Coronary artery (tissue), 2 donors: ENCODE measurements around the gene PNPLA2.

ENCODE experiments used
- DNase-seq: peaks from one replicate; pipeline ENCODE4 v3.0.0-alpha.2; 2017; ENCODE audit warnings: low spot score
- H3K27ac ChIP-seq, 2 donors: fragments of 200-600 bp; sonication (generic); one replicate each; pipeline ENCODE4 v1.5.1; 2016 to 2019
- H3K4me3 ChIP-seq: fragments of 200-600 bp; sonication (generic); 2 replicates; pipeline ENCODE4 v1.5.1; 2016; ENCODE audit warnings: mild to moderate bottlenecking, moderate library complexity
- TF ChIP-seq, protein P1 (sequence below): fragments of 200-600 bp; sonication (generic); IDR thresholded peaks from one replicate; pipeline ENCODE4 v1.5.1; 2019; ENCODE audit warnings: antibody characterized with exemption

Gene PNPLA2

DNA sequence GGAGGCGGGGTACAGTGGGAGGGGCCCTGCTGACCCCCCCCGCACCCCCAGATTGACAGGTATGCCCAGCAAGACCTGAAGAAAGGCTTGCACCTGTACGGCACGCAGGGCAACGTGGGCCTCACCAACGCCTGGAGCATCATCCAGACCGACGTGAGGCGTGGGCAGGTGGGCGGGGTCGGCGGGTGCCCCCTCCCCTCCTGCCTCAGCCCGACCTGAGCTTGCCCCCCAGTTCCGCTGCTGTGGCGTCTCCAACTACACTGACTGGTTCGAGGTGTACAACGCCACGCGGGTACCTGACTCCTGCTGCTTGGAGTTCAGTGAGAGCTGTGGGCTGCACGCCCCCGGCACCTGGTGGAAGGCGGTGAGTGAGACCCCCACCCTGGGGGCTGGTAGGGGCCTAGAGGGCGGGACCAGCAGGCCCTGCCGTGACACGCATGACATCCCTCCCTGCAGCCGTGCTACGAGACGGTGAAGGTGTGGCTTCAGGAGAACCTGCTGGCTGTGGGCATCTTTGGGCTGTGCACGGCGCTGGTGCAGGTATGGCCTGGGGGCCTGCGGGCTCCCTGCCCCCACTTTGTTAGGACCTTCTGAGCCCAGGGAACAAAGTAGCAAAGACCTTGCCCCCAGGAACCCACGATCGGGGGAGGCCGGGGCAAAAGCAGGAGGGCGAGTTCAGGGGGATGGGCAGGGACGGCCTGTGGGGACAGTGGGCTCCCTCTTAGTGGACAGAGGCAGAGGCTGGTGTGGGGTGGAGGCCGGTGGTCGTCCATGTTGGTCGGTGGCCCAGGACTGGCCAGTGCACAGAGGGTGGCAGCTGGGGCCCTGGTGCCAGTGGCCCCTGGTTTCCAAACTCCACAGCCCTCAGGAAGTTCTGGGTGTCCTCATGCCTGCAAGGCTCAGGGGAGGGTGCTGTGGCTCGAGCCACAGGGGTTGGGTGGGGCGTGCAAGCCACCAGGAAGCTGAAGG, 47.0 kb downstream of the PNPLA2 start:
- TF ChIP-seq, protein P1, sequence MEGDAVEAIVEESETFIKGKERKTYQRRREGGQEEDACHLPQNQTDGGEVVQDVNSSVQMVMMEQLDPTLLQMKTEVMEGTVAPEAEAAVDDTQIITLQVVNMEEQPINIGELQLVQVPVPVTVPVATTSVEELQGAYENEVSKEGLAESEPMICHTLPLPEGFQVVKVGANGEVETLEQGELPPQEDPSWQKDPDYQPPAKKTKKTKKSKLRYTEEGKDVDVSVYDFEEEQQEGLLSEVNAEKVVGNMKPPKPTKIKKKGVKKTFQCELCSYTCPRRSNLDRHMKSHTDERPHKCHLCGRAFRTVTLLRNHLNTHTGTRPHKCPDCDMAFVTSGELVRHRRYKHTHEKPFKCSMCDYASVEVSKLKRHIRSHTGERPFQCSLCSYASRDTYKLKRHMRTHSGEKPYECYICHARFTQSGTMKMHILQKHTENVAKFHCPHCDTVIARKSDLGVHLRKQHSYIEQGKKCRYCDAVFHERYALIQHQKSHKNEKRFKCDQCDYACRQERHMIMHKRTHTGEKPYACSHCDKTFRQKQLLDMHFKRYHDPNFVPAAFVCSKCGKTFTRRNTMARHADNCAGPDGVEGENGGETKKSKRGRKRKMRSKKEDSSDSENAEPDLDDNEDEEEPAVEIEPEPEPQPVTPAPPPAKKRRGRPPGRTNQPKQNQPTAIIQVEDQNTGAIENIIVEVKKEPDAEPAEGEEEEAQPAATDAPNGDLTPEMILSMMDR, result no peak
- H3K27ac ChIP-seq, result no peak overlapping the region
- DNase-seq, result no peak
- H3K4me3 ChIP-seq, result no peak overlapping the region

DNA sequence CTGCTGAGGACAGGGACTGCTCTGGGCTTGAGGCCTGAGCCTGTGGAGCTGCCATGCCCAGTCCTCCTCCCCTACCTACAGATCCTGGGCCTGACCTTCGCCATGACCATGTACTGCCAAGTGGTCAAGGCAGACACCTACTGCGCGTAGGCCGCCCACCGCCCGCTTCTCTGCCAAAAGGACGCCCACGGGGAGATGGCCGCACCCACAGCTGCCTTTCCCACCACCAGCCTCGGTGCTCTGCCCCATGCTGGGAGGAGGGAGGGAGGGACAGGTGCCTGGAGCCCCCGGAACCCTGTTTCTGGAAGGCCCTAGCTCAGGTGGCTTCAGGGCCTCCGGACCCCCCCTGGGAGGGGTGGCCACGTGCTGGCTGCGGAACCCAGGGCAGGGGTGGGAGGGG, 47.8 kb downstream of the PNPLA2 start:
- no peak for DNase-seq
- H3K27ac ChIP-seq, result no peak overlapping the region
- H3K4me3 ChIP-seq, result no peak overlapping the region
- TF ChIP-seq, protein P1, result no peak

DNA sequence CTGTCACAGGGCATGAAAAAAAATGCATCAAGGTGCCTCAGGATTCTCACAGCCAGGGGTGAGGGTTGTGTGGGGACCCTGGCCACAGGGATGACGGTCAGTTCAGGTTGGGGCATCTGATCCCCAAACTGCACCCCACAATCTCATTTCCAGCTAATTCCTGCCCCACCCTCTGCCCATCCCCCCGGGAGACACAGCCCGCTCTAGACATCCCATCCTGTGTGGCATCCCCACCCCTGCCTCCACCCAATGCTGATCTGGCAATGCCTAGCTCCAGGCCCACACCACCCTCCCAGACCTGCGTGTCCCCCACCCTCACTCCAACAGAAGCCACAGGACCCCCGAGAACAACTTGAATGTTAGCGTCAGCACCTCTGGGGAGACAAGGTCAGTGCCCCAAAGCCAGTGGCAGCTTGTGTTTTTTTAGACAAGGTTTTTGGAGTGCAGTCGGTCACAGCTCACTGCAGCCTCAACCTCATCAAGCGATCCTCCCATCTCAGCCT, 49.2 kb downstream of the PNPLA2 start:
- no peak for DNase-seq
- TF ChIP-seq, protein P1, result no peak
- no peak overlapping the region for H3K27ac ChIP-seq
- no peak overlapping the region for H3K4me3 ChIP-seq

DNA sequence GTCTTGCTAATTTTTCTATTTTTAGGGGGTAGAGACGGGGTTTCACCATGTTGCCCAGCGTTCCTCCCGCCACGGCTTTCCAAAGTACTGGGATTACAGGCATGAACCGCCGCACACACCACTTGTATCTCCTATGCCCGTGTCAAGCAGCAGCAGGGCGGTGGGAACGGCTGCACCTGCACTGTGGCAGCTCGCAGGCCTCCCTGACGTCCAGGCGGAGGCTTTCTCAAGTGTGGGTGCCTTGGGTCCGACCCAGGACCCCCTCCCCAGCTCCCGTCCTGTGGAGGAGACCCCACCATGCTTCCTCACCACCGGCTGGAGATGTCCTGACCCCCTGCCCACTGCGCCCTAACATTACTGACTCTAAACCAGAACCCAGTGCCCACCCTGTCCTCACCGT, 49.7 kb downstream of the PNPLA2 start:
- no peak overlapping the region for H3K4me3 ChIP-seq
- TF ChIP-seq, protein P1, result no peak
- no peak overlapping the region for H3K27ac ChIP-seq
- no peak for DNase-seq

DNA sequence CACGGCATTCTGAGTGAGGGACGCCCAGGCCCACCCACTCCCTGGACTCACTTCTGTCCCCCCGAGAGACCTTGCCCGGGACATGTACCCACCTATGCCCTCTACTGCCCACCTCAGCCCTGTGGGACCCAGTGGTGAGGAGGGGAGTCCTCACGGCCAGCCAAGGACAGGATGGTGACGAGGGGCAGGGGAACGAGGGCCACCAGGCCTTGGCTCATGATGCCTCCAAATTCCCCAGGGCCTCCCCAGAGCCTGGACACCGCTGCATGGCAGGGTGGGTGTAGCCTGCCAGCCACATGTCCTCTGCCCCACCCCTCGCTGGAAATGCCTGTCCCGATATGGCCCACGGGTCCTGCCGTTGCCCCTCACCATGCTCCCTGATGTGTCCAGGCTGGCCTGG, 50.1 kb downstream of the PNPLA2 start:
- H3K27ac ChIP-seq, result no peak overlapping the region
- TF ChIP-seq, protein P1, result no peak
- H3K4me3 ChIP-seq, result no peak overlapping the region

DNA sequence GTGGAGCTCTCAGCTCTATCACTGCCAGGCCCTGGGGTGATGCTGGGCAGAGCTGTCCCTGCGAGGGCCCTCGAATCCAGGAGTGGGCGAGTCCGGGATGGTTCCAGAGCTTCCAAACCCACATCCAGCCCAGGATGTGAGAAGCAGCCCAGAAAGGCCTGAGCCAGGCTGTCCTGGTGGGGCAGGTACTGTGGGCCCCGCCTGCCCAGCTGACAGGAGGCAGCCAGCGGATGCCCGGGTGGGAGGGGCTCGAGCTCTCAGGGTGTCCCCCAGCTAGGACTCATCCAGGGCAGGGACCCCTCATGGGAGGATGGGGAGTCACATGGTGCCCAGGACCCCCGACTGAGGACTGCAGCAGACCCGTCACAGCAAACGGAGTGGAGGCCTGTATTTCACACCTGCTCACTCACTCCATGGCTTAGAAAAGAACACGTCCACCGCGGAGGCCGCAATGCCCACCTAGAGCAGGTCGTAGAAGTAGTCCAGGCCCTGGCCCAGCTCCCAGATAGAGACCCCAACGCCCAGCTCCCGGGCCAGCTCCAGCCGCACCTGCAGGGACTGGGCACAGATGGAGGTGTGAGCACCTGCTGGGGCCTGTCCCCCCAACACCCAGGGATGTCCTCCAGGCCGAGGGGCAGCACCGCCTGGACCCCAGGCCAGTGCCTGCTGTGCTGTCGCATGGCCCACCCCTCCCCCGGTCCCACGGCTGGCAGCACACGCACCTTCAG, 50.8 kb downstream of the PNPLA2 start:
- H3K27ac ChIP-seq, result no peak overlapping the region
- DNase-seq, result no peak
- TF ChIP-seq, protein P1, result no peak
- H3K4me3 ChIP-seq, result no peak overlapping the region

More for the DNA sequence above, 50.1 kb downstream of the PNPLA2 start:
- DNase-seq, result no peak
